Caco-2 (cell line): ENCODE results near the gene CDK5RAP2. TPM values are rescaled to one million over a fixed set of nuclear protein-coding genes. Genes with fewer than 3 reads are reported as not detected.

Source experiments
- BruUV-seq: library from RNA; stranded (reverse); fragments of 400-500 nt; replicated peaks from 2 replicates; lab custom pipeline; 2021; lab: Mats Ljungman, UMichigan
- CTCF ChIA-PET: fragments of 300-600 bp; sonication (Branson Sonifier 250); formaldehyde crosslinking; loops from one replicate; lab custom pipeline; 2022; ENCODE audit warnings: antibody characterized with exemption; lab: Charles Lee
- POLR2A ChIA-PET: fragments of 300-600 bp; sonication (Branson Sonifier 250); formaldehyde crosslinking; loops from one replicate; lab custom pipeline; 2022; ENCODE audit warnings: antibody characterized with exemption; lab: Charles Lee
- DNase-seq, 2 experiments: peaks; one replicate each; pipeline versions ENCODE4 v3.0.0 to v3.0.0-alpha.2; 2020 to 2022
- H3K27me3 ChIP-seq: replicated peaks from 2 replicates; pipeline ENCODE4 v1.6.0; 2011; ENCODE audit warnings: low read length; ENCODE audit not compliant: control insufficient read depth, insufficient read depth
- H3K36me3 ChIP-seq: 2 replicates; pipeline ENCODE4 v1.5.1; 2011; ENCODE audit warnings: low read length; ENCODE audit not compliant: control insufficient read depth, insufficient read depth
- H3K4me1 ChIP-seq: fragments of 250-450 bp; sonication (Bioruptor Pico); 2 replicates; pipeline ENCODE4 v1.5.1; 2020; ENCODE audit warnings: mild to moderate bottlenecking
- H3K4me3 ChIP-seq: 2 replicates; pipeline ENCODE4 v1.5.1; 2011; ENCODE audit warnings: low read depth, mild to moderate bottlenecking, control low read depth, low read length
- H3K9me3 ChIP-seq: fragments of 250-450 bp; sonication (Bioruptor Pico); 2 replicates; pipeline ENCODE4 v1.5.1; 2020; ENCODE audit warnings: mild to moderate bottlenecking, moderate library complexity
- H3K27ac Mint-ChIP-seq: one replicate; pipeline ENCODE4 v1.8.0; 2022; ENCODE audit warnings: mixed read lengths; ENCODE audit not compliant: unreplicated experiment
- H3K27me3 Mint-ChIP-seq: one replicate; pipeline ENCODE4 v1.8.0; 2022; ENCODE audit warnings: mixed read lengths; ENCODE audit not compliant: insufficient read depth, unreplicated experiment
- H3K36me3 Mint-ChIP-seq: one replicate; pipeline ENCODE4 v1.8.0; 2022; ENCODE audit warnings: mild to moderate bottlenecking, mixed read lengths; ENCODE audit not compliant: insufficient read depth, unreplicated experiment
- H3K4me1 Mint-ChIP-seq: one replicate; pipeline ENCODE4 v1.8.0; 2022; ENCODE audit warnings: low read depth, mixed read lengths; ENCODE audit not compliant: unreplicated experiment
- H3K4me3 Mint-ChIP-seq: one replicate; pipeline ENCODE4 v1.8.0; 2022; ENCODE audit warnings: mild to moderate bottlenecking, moderate library complexity, mixed read lengths; ENCODE audit not compliant: unreplicated experiment
- H3K9me3 Mint-ChIP-seq: one replicate; pipeline ENCODE4 v1.8.0; 2022; ENCODE audit warnings: mixed read lengths; ENCODE audit not compliant: unreplicated experiment
- intact Hi-C: fragments of 100-400 bp; cut with micrococcal nuclease; formaldehyde crosslinking; loops from one replicate; pipeline ENCODE4 v1.10.0; 2022; ENCODE audit not compliant: unreplicated experiment
- total RNA-seq: library from RNA; stranded (reverse); gene quantifications from 2 replicates; pipeline ENCODE4 v1.2.3, GENCODE V29; 2022
- TF ChIP-seq, protein P1 (sequence below), 2 experiments: fragments of 200-600 bp in 1 of 2; IDR thresholded peaks; 1 replicate in 1 of 2; 2 replicates in 1 of 2; pipeline versions ENCODE4 v1.5.1 to v1.8.0; 2011 to 2022; ENCODE audit warnings: antibody characterized with exemption in 1 of 2, control low read depth in 1 of 2, inconsistent platforms in 1 of 2, low read depth in 1 of 2, low read length in 1 of 2, mild to moderate bottlenecking in 1 of 2, moderate library complexity in 1 of 2; ENCODE audit not compliant: insufficient read depth in 1 of 2, severe bottlenecking in 1 of 2, unreplicated experiment in 1 of 2

Gene CDK5RAP2
- total RNA-seq, 1 experiment from 2014 or later = 71.3 TPM

DNA sequence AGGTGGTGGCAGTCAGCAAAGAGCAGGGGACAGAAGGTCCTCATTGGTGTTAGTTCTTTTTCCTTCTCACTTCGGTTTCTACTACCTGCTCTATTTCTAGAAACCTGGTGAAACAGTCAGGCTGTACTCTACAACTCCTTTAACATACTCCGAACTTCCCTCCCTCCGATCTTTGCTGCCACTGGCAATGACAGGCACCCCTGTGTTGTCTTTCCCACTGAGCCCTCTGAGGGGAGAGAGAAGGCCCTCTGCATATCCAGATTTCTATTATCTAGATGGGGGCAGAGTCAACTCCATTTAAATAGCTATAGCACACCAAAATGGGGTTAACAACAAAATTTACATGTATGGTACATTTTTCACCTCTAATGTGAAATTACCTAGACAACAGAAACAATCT is 123.7 kb downstream of the CDK5RAP2 start:
- no peak overlapping the region for H3K4me3 Mint-ChIP-seq
- H3K4me1 Mint-ChIP-seq = no peaks in the 10 kb centered on the region
- intact Hi-C loops = no loop called here
- DNase-seq = no peak
- no peaks in the 10 kb centered on the region for H3K9me3 Mint-ChIP-seq
- no TSS peak for BruUV-seq
- H3K27ac Mint-ChIP-seq = no peak overlapping the region
- H3K9me3 ChIP-seq = no peaks in the 10 kb centered on the region
- ChIA-PET POLR2A (no interaction called here), CTCF (interaction anchor here (0.6 to 0.7 kb wide), 2 partner anchors 88 to 1678 kb away, joined by 3 read pairs; no protein-coding TSS in a partner anchor)
- no peaks in the 10 kb centered on the region for H3K27me3 ChIP-seq
- TF ChIP-seq, protein P1, sequence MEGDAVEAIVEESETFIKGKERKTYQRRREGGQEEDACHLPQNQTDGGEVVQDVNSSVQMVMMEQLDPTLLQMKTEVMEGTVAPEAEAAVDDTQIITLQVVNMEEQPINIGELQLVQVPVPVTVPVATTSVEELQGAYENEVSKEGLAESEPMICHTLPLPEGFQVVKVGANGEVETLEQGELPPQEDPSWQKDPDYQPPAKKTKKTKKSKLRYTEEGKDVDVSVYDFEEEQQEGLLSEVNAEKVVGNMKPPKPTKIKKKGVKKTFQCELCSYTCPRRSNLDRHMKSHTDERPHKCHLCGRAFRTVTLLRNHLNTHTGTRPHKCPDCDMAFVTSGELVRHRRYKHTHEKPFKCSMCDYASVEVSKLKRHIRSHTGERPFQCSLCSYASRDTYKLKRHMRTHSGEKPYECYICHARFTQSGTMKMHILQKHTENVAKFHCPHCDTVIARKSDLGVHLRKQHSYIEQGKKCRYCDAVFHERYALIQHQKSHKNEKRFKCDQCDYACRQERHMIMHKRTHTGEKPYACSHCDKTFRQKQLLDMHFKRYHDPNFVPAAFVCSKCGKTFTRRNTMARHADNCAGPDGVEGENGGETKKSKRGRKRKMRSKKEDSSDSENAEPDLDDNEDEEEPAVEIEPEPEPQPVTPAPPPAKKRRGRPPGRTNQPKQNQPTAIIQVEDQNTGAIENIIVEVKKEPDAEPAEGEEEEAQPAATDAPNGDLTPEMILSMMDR (IDR thresholded peaks at IDR 0.05; ENCODE audit: insufficient read depth in 1 of 2, low read depth in 1 of 2, low read length in 1 of 2, severe bottlenecking in 1 of 2, unreplicated experiment in 1 of 2) = no peak
- H3K36me3 Mint-ChIP-seq = peaks cover 29% of the 10 kb centered on the region
- no peaks in the 10 kb centered on the region for H3K27me3 Mint-ChIP-seq
- H3K4me1 ChIP-seq = no peaks in the 10 kb centered on the region
- H3K36me3 ChIP-seq = no peaks in the 10 kb centered on the region; the same call in 1 of the 2 replicates
- H3K4me3 ChIP-seq = no peak overlapping the region

DNA sequence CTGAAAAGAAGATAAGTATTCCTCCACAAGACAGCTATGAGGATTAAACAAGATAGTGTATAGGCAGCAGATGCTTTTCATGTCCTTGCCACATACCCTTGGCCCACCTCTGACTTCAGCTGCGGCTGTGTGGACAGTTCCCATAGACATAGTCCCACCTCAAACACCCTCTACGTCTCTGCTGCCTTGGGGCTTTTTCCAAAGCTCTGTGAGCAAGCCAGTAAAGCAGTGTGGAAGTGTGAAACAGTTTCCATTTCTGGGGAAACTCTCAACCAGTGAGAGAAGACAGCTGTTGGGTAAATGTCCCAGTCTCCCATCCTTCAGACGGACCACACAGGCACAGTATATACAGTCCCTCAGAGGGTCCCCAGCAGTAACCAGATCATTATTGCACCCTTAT is 125.5 kb downstream of the CDK5RAP2 start:
- ChIA-PET POLR2A (no interaction called here), CTCF (interaction anchor here (0.6 to 0.8 kb wide), 2 partner anchors 23 to 698 kb away, joined by 3 read pairs; no protein-coding TSS in a partner anchor)
- intact Hi-C loops = no loop called here
- no peak for DNase-seq
- Histone ChIP-seq H3K4me3 (no peak overlapping the region), H3K4me1 (no peaks in the 10 kb centered on the region), H3K36me3 (no peaks in the 10 kb centered on the region; the same call in 1 of the 2 replicates), H3K9me3 (no peaks in the 10 kb centered on the region), H3K27me3 (no peaks in the 10 kb centered on the region)
- Mint-ChIP-seq H3K4me3 (no peak overlapping the region), H3K27me3 (no peaks in the 10 kb centered on the region), H3K27ac (no peak overlapping the region), H3K4me1 (no peaks in the 10 kb centered on the region), H3K9me3 (no peaks in the 10 kb centered on the region), H3K36me3 (peaks cover 17% of the 10 kb centered on the region)
- BruUV-seq = no TSS peak
- TF ChIP-seq, protein P1 (IDR thresholded peaks at IDR 0.05; ENCODE audit: insufficient read depth in 1 of 2, low read depth in 1 of 2, low read length in 1 of 2, severe bottlenecking in 1 of 2, unreplicated experiment in 1 of 2) = no peak

DNA sequence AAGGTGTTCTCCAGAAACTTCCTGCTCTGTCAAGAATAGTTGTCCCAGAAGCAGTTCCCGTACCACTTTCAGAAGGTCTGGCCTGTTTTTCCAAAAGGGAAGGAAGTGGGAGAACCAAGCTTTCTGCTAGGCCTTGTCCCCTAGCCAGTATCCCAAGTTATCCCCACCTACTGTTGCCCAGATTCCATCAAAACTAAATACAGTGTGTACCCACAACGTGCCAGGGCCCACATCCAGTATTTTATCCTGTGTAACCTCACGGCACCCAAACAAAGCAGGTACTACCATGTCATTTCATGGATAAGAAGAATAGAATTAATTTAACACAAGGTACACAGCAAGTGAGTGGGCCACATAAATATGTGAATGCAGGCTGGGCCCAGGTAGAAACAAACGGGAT is 126.2 kb downstream of the CDK5RAP2 start:
- H3K36me3 Mint-ChIP-seq = peaks cover 17% of the 10 kb centered on the region
- POLR2A ChIA-PET = no interaction called here
- no peaks in the 10 kb centered on the region for H3K4me1 Mint-ChIP-seq
- no peaks in the 10 kb centered on the region for H3K9me3 Mint-ChIP-seq
- Histone ChIP-seq H3K36me3 (no peaks in the 10 kb centered on the region; the same call in 1 of the 2 replicates), H3K4me1 (no peaks in the 10 kb centered on the region), H3K27me3 (no peaks in the 10 kb centered on the region), H3K9me3 (no peaks in the 10 kb centered on the region), H3K4me3 (no peak overlapping the region)
- no peak for DNase-seq
- BruUV-seq = no TSS peak
- H3K27me3 Mint-ChIP-seq = no peaks in the 10 kb centered on the region
- TF ChIP-seq, protein P1 (IDR thresholded peaks at IDR 0.05; ENCODE audit: insufficient read depth in 1 of 2, low read depth in 1 of 2, low read length in 1 of 2, severe bottlenecking in 1 of 2, unreplicated experiment in 1 of 2) = no peak
- no peak overlapping the region for H3K4me3 Mint-ChIP-seq
- intact Hi-C loops = no loop called here
- CTCF ChIA-PET = interaction anchor here (0.8 kb wide), 1 partner anchor 24 kb away, joined by 3 read pairs; no protein-coding TSS in a partner anchor
- no peak overlapping the region for H3K27ac Mint-ChIP-seq
